CD4-positive, alpha-beta T cell (primary cell): ENCODE results near the gene MRPL45. TPM values are rescaled to one million over a fixed set of nuclear protein-coding genes. Genes with fewer than 3 reads are reported as not detected.

Source experiments
- ATAC-seq: fragments of 200-7000 bp; cut with Tn5 transposase; one replicate; pipeline ENCODE4 v1.10.0; 2022; ENCODE audit warnings: mild to moderate bottlenecking; ENCODE audit not compliant: poor library complexity
- CTCF ChIA-PET: fragments of 350-600 bp; sonication (Branson Sonifier 250); formaldehyde crosslinking; loops from one replicate; lab custom pipeline; 2021; ENCODE audit warnings: antibody characterized with exemption, inconsistent platforms; lab: Charles Lee
- POLR2A ChIA-PET: fragments of 350-600 bp; sonication (Branson Sonifier 250); formaldehyde crosslinking; loops from one replicate; lab custom pipeline; 2021; ENCODE audit warnings: antibody characterized with exemption, inconsistent platforms; lab: Charles Lee
- DNase-seq, 14 experiments: peaks; one replicate each; pipeline ENCODE4 v3.0.0-alpha.2; 2013 to 2020; ENCODE audit warnings: mixed read lengths in 2 of 14
- H3K27ac ChIP-seq, 2 donors: one replicate each; pipeline versions ENCODE4 v1.5.1 to v1.7.0; 2013; ENCODE audit warnings: low read length in 2 of 2, low read depth in 1 of 2, mild to moderate bottlenecking in 1 of 2
- H3K27me3 ChIP-seq, 2 experiments: 1 replicate in 1 of 2; 2 replicates in 1 of 2; pipeline versions ENCODE4 v1.6.1 to v1.7.0; 2013; ENCODE audit warnings: low read length in 2 of 2, control low read depth in 1 of 2, mild to moderate bottlenecking in 1 of 2, moderate library complexity in 1 of 2; ENCODE audit not compliant: insufficient read depth in 2 of 2, control insufficient read depth in 1 of 2
- H3K36me3 ChIP-seq: one replicate; pipeline ENCODE4 v1.6.1; 2013; ENCODE audit warnings: low read length, control low read depth; ENCODE audit not compliant: insufficient read depth
- H3K4me1 ChIP-seq: one replicate; pipeline ENCODE4 v1.6.1; 2013; ENCODE audit warnings: low read length, control low read depth; ENCODE audit not compliant: insufficient read depth
- H3K4me3 ChIP-seq: one replicate; pipeline ENCODE4 v1.5.1; 2013; ENCODE audit warnings: mild to moderate bottlenecking, low read length, moderate library complexity
- H3K9me3 ChIP-seq, 2 experiments: 1 replicate in 1 of 2; 2 replicates in 1 of 2; pipeline versions ENCODE4 v1.6.1 to v1.7.0; 2013; ENCODE audit warnings: low read length in 2 of 2, mild to moderate bottlenecking in 2 of 2, control low read depth in 1 of 2, moderate library complexity in 1 of 2; ENCODE audit not compliant: control insufficient read depth in 1 of 2, insufficient read depth in 1 of 2
- H3K27ac Mint-ChIP-seq: one replicate; pipeline ENCODE4 v1.8.0; 2020; ENCODE audit warnings: mixed read lengths
- H3K27me3 Mint-ChIP-seq: one replicate; pipeline ENCODE4 v1.8.0; 2021; ENCODE audit warnings: mixed read lengths
- H3K36me3 Mint-ChIP-seq: one replicate; pipeline ENCODE4 v1.8.0; 2021; ENCODE audit warnings: low read depth, mixed read lengths
- H3K4me1 Mint-ChIP-seq: one replicate; pipeline ENCODE4 v1.8.0; 2021; ENCODE audit warnings: low read depth, mixed read lengths
- H3K4me3 Mint-ChIP-seq: one replicate; pipeline ENCODE4 v1.8.0; 2020; ENCODE audit warnings: mild to moderate bottlenecking, mixed read lengths
- H3K9me3 Mint-ChIP-seq: one replicate; pipeline ENCODE4 v1.8.0; 2020; ENCODE audit warnings: mixed read lengths
- intact Hi-C, 2 experiments: fragments of 100-400 bp; cut with DNase I in 1 of 2; cut with micrococcal nuclease in 1 of 2; formaldehyde crosslinking; loops; one replicate each; pipeline versions ENCODE4 v1.15.1 to v1.9.0; 2023 to 2025; cut with DNase I, micrococcal nuclease
- total RNA-seq, 174 experiments: library from RNA in 2 of 174; stranded (reverse) in 2 of 174; gene quantifications; one replicate each; pipeline ENCODE4 v1.2.3 and lab custom pipeline; 2021 to 2026
- TF ChIP-seq, protein P1 (sequence below): fragments of 200-600 bp; IDR thresholded peaks from one replicate; pipeline ENCODE4 v1.8.0; 2022; ENCODE audit warnings: antibody characterized with exemption, mild to moderate bottlenecking

Gene MRPL45
- total RNA-seq, 2 experiments from 2014 or later = 17.5 to 17.7 TPM

DNA sequence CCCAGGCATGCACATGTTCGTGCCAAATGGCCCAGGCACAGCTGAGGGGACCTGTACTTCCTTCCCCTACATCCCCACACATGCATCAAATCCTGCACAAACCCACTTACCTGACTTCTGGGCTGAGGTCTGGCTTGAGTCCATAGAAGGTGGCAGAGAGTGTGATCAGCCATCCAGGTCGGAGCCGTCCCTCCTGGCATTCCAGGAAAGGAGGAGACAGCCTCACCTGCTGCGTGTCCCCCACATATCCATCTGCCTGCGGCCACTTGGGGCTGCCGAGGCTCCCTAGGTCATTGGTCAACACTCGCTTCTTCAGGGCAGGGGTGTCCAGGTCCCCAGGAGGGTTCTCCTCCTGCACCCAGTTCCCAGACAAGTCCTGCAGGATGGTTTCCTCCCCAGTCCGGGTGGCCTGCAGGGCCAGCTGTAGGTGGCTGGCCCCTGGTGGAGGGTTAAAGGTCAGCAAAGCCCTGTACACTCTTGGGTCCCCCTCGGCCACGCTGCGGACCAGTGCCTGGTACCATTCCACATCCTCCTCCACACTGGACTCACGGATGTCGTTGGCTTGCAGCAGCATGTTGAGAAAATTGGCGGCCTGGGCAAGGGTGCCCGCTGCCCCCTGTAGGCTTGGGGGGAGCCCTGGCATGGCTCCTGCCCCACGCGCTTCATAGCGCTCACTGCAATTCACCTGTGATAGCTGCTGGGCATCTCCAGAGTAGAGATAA is 46.1 kb downstream of the MRPL45 start:
- Mint-ChIP-seq H3K36me3 (no peaks in the 10 kb centered on the region), H3K9me3 (no peaks in the 10 kb centered on the region), H3K4me3 (no peak overlapping the region), H3K27ac (no peak overlapping the region), H3K27me3 (peaks cover 6% of the 10 kb centered on the region), H3K4me1 (no peaks in the 10 kb centered on the region)
- no peak for ATAC-seq
- Histone ChIP-seq H3K4me3 (no peak overlapping the region), H3K4me1 (no peaks in the 10 kb centered on the region), H3K9me3 (no peaks in the 10 kb centered on the region), H3K36me3 (no peaks in the 10 kb centered on the region), H3K27ac (no peak overlapping the region), H3K27me3 (peaks cover 0 to 2% of the 10 kb centered on the region in 2 experiments)
- intact Hi-C loops = no loop called here
- TF ChIP-seq, protein P1, sequence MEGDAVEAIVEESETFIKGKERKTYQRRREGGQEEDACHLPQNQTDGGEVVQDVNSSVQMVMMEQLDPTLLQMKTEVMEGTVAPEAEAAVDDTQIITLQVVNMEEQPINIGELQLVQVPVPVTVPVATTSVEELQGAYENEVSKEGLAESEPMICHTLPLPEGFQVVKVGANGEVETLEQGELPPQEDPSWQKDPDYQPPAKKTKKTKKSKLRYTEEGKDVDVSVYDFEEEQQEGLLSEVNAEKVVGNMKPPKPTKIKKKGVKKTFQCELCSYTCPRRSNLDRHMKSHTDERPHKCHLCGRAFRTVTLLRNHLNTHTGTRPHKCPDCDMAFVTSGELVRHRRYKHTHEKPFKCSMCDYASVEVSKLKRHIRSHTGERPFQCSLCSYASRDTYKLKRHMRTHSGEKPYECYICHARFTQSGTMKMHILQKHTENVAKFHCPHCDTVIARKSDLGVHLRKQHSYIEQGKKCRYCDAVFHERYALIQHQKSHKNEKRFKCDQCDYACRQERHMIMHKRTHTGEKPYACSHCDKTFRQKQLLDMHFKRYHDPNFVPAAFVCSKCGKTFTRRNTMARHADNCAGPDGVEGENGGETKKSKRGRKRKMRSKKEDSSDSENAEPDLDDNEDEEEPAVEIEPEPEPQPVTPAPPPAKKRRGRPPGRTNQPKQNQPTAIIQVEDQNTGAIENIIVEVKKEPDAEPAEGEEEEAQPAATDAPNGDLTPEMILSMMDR = no peak
- CTCF ChIA-PET = no interaction called here
- no peak for DNase-seq
- POLR2A ChIA-PET = no interaction called here

DNA sequence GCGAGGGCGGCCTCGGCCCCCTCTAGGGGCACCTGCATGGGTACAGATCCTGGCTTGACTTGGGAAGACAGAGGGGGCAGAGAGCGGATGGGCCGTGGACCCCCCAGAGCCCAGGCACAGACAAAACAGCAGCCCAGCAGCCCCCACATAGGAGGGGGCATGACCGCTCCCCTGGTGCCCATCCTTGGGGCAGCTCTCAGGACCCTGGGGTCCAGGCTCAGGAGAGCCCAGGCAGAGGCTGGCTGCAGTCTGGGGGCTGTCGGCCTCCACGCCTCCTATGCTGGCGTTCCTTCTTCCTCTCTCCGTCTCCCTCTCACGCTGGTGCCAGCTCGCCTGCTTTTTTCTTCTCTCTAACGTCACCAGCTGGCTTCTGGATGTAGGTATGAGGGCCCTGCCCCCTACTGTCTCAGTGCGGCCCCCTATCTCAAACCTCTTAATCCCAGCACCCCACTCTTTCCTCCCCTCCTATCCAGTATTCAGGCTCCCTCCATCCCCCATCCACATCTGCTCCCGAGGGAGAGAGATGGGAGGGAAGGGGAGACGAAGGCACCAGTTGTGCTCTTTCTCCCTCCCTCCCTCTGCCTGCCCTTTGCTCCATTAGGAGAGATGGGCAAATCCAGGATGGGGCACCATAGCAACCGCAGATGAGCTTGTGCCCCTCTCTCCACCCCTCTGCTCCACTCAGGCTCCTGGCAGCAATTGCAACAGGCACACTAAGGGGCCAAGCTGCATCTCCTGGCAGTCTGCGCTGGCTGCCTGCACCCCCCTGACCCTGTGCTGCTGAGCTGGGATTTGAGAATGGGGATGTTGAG is 46.8 kb downstream of the MRPL45 start, which contains the start of gene GPR179:
Gene GPR179, minus strand, starts transcription at position 349 of the 812 bp plus-strand sequence. Its CDS starts 167 bp downstream, at position 182.
- peaks cover 6% of the 10 kb centered on the region for H3K27me3 Mint-ChIP-seq
- TF ChIP-seq, protein P1 = no peak
- DNase-seq (no peak), ATAC-seq (no peak)
- H3K36me3 ChIP-seq = no peaks in the 10 kb centered on the region
- CTCF ChIA-PET = no interaction called here
- no peak within 1 kb of the TSS for H3K4me3 ChIP-seq
- no peak within 1 kb of the TSS for H3K27ac ChIP-seq
- H3K9me3 Mint-ChIP-seq = no peaks in the 10 kb centered on the region
- H3K36me3 Mint-ChIP-seq = no peaks in the 10 kb centered on the region
- H3K27me3 ChIP-seq = peaks cover 0 to 2% of the 10 kb centered on the region in 2 experiments
- peaks cover under 1% of the 10 kb centered on the region for H3K4me1 Mint-ChIP-seq
- no peaks in the 10 kb centered on the region for H3K9me3 ChIP-seq
- intact Hi-C loops = no loop called here
- H3K27ac Mint-ChIP-seq = no peak within 1 kb of the TSS
- no peak within 1 kb of the TSS for H3K4me3 Mint-ChIP-seq
- POLR2A ChIA-PET = no interaction called here
- H3K4me1 ChIP-seq = no peaks in the 10 kb centered on the region

DNA sequence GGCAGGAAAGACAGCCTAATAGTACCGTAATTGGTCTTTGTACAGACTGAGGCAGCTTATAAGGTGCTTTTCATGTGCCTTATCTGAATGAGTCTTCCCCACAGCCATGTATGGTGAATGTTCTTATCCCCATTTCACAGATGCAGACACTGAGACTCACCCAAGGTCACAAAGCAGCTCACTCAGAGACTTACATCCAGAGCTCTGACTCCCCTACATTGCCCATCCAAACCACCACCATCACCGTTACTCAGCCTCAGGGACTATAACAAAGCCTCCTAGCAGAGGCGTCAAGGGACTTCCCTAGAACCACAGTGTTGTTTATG is 47.4 kb downstream of the MRPL45 start:
- no peak for DNase-seq
- peaks cover 5% of the 10 kb centered on the region for H3K4me1 Mint-ChIP-seq
- Histone ChIP-seq H3K4me1 (peaks cover 2% of the 10 kb centered on the region), H3K27ac (no peak overlapping the region), H3K36me3 (no peaks in the 10 kb centered on the region), H3K27me3 (peaks cover 0 to 2% of the 10 kb centered on the region in 2 experiments), H3K9me3 (no peaks in the 10 kb centered on the region), H3K4me3 (no peak overlapping the region)
- H3K27me3 Mint-ChIP-seq = peaks cover 6% of the 10 kb centered on the region
- ATAC-seq = no peak
- H3K36me3 Mint-ChIP-seq = no peaks in the 10 kb centered on the region
- intact Hi-C loops = no loop called here
- H3K9me3 Mint-ChIP-seq = no peaks in the 10 kb centered on the region
- ChIA-PET CTCF (no interaction called here), POLR2A (no interaction called here)
- no peak overlapping the region for H3K4me3 Mint-ChIP-seq
- TF ChIP-seq, protein P1 = no peak
- no peak overlapping the region for H3K27ac Mint-ChIP-seq
